H1 (cell line): Measurements from ENCODE around the gene CHD5. TPM values are rescaled to one million over a fixed set of nuclear protein-coding genes. Genes with fewer than 3 reads are reported as not detected.

Experiments
- CBX5 ChIP-seq: fragments of 300-800, 300-1000 bp; sonication (generic); IDR thresholded peaks from 2 replicates; pipeline ENCODE4 v1.7.1; 2016; ENCODE audit warnings: antibody characterized with exemption, low read length, low read depth
- CREB1 ChIP-seq: IDR thresholded peaks from 2 replicates; pipeline ENCODE4 v1.6.1; 2012; ENCODE audit warnings: inconsistent platforms
- CTCF ChIP-seq, 3 experiments: IDR thresholded peaks; 1 replicate in 2 of 3; 2 replicates in 1 of 3; pipeline versions ENCODE4 v1.5.1 to v1.6.1; 2011; ENCODE audit warnings: low read length in 3 of 3, mild to moderate bottlenecking in 3 of 3, inconsistent platforms in 2 of 3, low read depth in 1 of 3, moderate library complexity in 1 of 3; ENCODE audit not compliant: insufficient read depth in 1 of 3; ENCODE audit errors: control extremely low read depth in 1 of 3
- EGR1 ChIP-seq: IDR thresholded peaks from 2 replicates; pipeline ENCODE4 v1.6.1; 2011; ENCODE audit warnings: low read depth, low read length, borderline replicate concordance
- EP300 ChIP-seq, 2 experiments: IDR thresholded peaks; 1 replicate in 1 of 2; 2 replicates in 1 of 2; pipeline ENCODE4 v1.6.1; 2011 to 2012; ENCODE audit warnings: low read depth in 2 of 2, low read length in 2 of 2, mild to moderate bottlenecking in 2 of 2, borderline replicate concordance in 1 of 2, inconsistent platforms in 1 of 2, moderate library complexity in 1 of 2
- SP4 ChIP-seq: IDR thresholded peaks from 2 replicates; pipeline ENCODE4 v1.6.1; 2012; ENCODE audit warnings: low read length, inconsistent platforms
- TAF7 ChIP-seq: optimal IDR thresholded peaks from 2 replicates; pipeline ENCODE3; 2011; ENCODE audit warnings: low read depth, mild to moderate bottlenecking, inconsistent platforms, low read length, moderate library complexity, borderline replicate concordance
- ZNF274 ChIP-seq: IDR thresholded peaks from 2 replicates; pipeline ENCODE4 v1.7.0; 2012; ENCODE audit warnings: low read length, borderline replicate concordance; ENCODE audit errors: extremely low read depth
- polyA plus RNA-seq, 7 experiments: library from polyadenylated mRNA; depleted of rRNA in 3 of 7; stranded (reverse) in 5 of 7; unstranded in 2 of 7; fragments of >200 nt in 5 of 7; fragments of 200-250 nt in 2 of 7; gene quantifications; 1 replicate in 5 of 7; 2 replicates in 1 of 7; 4 replicates in 1 of 7; pipeline versions ENCODE4 v1.2.1 to v1.2.3, GENCODE V29; 2011 to 2013; ENCODE audit warnings: missing spikeins in 2 of 7, mixed read lengths in 2 of 7
- total RNA-seq: library from RNA; stranded (reverse); fragmentation: NEBNext Ultra II Directional; extraction: Animal tissue kit (Norgen Biotek cat#: 25700); gene quantifications from 2 replicates; pipeline ENCODE4 v1.2.1, GENCODE V29; 2021

Gene CHD5
- total and polyA plus RNA-seq, 2 of the 8 experiments (the other 6 are each of a cell fraction or from before 2014, with no cell fraction given): 0.42 to 1.8 TPM

DNA sequence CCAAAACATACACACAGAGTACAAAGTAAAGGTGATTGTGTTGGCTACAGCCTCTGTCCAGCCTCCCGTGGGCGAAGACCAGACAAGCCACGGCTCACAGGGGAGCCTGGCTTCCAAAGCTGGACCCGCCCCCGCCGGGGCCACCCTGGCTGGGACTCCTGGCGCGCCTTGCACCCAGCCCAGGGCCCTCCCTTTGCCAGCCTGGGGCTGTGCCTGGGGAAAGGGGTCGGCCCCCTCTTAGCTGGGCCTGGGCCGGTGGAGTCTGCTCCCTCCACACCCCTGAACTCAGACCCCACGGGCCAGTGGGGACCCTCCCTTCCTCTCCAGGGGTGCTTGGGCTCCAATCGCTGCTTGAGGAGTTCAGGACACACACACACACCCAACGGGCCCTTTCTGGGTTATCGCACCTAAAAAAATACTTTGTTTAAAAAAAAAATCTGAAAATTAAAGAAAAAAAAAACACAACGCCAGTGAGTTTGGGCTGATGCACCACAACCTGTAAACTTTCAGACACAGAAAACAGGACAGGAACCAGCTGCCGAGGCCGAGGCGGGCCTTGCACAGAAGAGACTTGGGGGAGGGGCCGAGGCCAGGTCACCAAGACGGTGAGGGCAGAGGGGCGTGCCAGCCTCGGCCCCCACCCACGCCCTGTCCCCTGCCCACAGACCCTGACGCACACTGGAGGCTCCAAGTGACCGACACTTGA, 78.1 kb downstream of the CHD5 start (continued):
- TF ChIP-seq ZNF274 (no peak), CBX5 (no peak), EP300 (IDR thresholded peaks at IDR 0.05; ENCODE audit: borderline replicate concordance in 1 of 2, low read depth in 2 of 2, low read length in 2 of 2) (no peak), CREB1 (no peak), SP4 (no peak), TAF7 (no peak), CTCF (IDR thresholded peaks at IDR 0.05; ENCODE audit: control extremely low read depth in 1 of 3, insufficient read depth in 1 of 3, low read depth in 1 of 3, low read length in 3 of 3) (no peak), EGR1 (no peak)
- TF ChIP-seq, all 59 proteins: peak for 0
